ENCODE measurements around the gene HLA-B. TPM values are rescaled to one million over a fixed set of nuclear protein-coding genes. Genes with fewer than 3 reads are reported as not detected.

Gene HLA-B
- total RNA-seq, 1 experiment from 2014 or later, result 68.6 TPM

GRCh38 chr6:31400467-31401289, 43.7 kb upstream of the HLA-B start:
- H3K18ac ChIP-seq (ENCODE audit: insufficient read length, low read depth, low read length), result peak overlapping the region; percentile 78
- no peak overlapping the region for H2BK12ac ChIP-seq (ENCODE audit: insufficient read length, low read depth, low read length)
- H3K27me3 Mint-ChIP-seq (ENCODE audit: low read depth), result peaks cover 51% of the 10 kb centered on the region
- H3K4ac ChIP-seq (ENCODE audit: low read depth, low read length), result no peak overlapping the region
- TF ChIP-seq, protein P1, sequence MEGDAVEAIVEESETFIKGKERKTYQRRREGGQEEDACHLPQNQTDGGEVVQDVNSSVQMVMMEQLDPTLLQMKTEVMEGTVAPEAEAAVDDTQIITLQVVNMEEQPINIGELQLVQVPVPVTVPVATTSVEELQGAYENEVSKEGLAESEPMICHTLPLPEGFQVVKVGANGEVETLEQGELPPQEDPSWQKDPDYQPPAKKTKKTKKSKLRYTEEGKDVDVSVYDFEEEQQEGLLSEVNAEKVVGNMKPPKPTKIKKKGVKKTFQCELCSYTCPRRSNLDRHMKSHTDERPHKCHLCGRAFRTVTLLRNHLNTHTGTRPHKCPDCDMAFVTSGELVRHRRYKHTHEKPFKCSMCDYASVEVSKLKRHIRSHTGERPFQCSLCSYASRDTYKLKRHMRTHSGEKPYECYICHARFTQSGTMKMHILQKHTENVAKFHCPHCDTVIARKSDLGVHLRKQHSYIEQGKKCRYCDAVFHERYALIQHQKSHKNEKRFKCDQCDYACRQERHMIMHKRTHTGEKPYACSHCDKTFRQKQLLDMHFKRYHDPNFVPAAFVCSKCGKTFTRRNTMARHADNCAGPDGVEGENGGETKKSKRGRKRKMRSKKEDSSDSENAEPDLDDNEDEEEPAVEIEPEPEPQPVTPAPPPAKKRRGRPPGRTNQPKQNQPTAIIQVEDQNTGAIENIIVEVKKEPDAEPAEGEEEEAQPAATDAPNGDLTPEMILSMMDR (conservative IDR thresholded peaks at IDR 0.05), result no peak
- H3K56ac ChIP-seq (ENCODE audit: insufficient read length, low read depth, low read length), result no peak overlapping the region
- H2AFZ ChIP-seq (ENCODE audit: low read length), result no peak overlapping the region
- no CpG with 5 or more reads among the region's 30 CpGs for WGBS (ENCODE audit: extremely low coverage, insufficient read length, low lambda C conversion rate)
- peak overlapping the region; percentile 87 for H3K4me2 ChIP-seq (ENCODE audit: insufficient read depth, insufficient read length, low read length)
- peak overlapping the region; percentile 77 to 85 for H3K4me3 Mint-ChIP-seq
- H3K9me3 Mint-ChIP-seq, result peaks cover 7 to 16% of the 10 kb centered on the region in 2 experiments
- H2BK20ac ChIP-seq (ENCODE audit: low read depth, low read length, poor library complexity, severe bottlenecking), result no peak overlapping the region
- peaks cover 4% of the 10 kb centered on the region; the same call in 1 of the 2 replicates for H3K4me1 ChIP-seq (ENCODE audit: insufficient read depth, low read length)
- H3K14ac ChIP-seq (ENCODE audit: insufficient read depth, low read length), result 0 out of 2 replicates have a peak overlapping the region, but pooled peaks have one; percentile 59
- H3K79me2 ChIP-seq (ENCODE audit: insufficient read depth, low read length), result peaks cover 4% of the 10 kb centered on the region; the same call in 1 of the 2 replicates
- no peak overlapping the region for H2BK15ac ChIP-seq (ENCODE audit: low read depth, low read length)
- H3K23ac ChIP-seq (ENCODE audit: insufficient read length, low read depth, low read length), result no peak overlapping the region
- H3T11ph ChIP-seq (ENCODE audit: low read length), result no peak overlapping the region
- peaks cover 45 to 49% of the 10 kb centered on the region in 2 experiments for H3K4me1 Mint-ChIP-seq
- no peak overlapping the region for H4K91ac ChIP-seq (ENCODE audit: insufficient read length, low read depth, low read length)
- no peak overlapping the region for H2AK5ac ChIP-seq (ENCODE audit: insufficient read length, low read length)
- no peak overlapping the region for H4K5ac ChIP-seq (ENCODE audit: insufficient read length, low read depth, low read length)
- H3K27me3 ChIP-seq (ENCODE audit: insufficient read depth, low read length), result peaks cover 4% of the 10 kb centered on the region; the same call in 1 of the 2 replicates
- no peaks in the 10 kb centered on the region for H3K9me3 ChIP-seq (ENCODE audit: control insufficient read depth, low read depth, low read length)
- H2BK5ac ChIP-seq (ENCODE audit: insufficient read length, low read length), result no peak overlapping the region
- H3K36me3 Mint-ChIP-seq (ENCODE audit: insufficient read depth in 1 of 3, low read depth in 3 of 3), result peaks cover 2 to 7% (median 5%) of the 10 kb centered on the region in 3 experiments; a peak in 6 of 7 replicates
- H3K9ac ChIP-seq (ENCODE audit: extremely low read depth, insufficient read length, low read length), result peak overlapping the region; percentile 42
- H3K79me1 ChIP-seq (ENCODE audit: insufficient read depth, low read depth, low read length, poor library complexity, severe bottlenecking), result no peaks in the 10 kb centered on the region
- H4K8ac ChIP-seq (replicated peaks; ENCODE audit: insufficient read length, low read depth, low read length), result no peak overlapping the region
- no peak overlapping the region for H2BK120ac ChIP-seq (ENCODE audit: low read depth, low read length, poor library complexity, severe bottlenecking)
- no peak overlapping the region; a peak in 1 of 7 replicates for H3K27ac Mint-ChIP-seq
- DNase-seq, result peak; percentile 68
- peaks cover 15% of the 10 kb centered on the region for H3K23me2 ChIP-seq (ENCODE audit: insufficient read length, low read depth, low read length, poor library complexity, severe bottlenecking)
- no peaks in the 10 kb centered on the region for H4K20me1 ChIP-seq (ENCODE audit: control insufficient read depth, insufficient read depth, insufficient read length)
- no peak overlapping the region for H3K27ac ChIP-seq (ENCODE audit: insufficient read length, low read depth, low read length)
